ENCODE data around the gene ATAD3B.

GRCh38 chr1:1430114-1430982 lies 41.2 kb upstream of the ATAD3B start:
- no peak for TF ChIP-seq TARDBP (IDR thresholded peaks at IDR 0.05)
- TF ChIP-seq NFRKB (IDR thresholded peaks at IDR 0.05): no peak
- TF ChIP-seq LEF1 (IDR thresholded peaks at IDR 0.05; ENCODE audit: borderline replicate concordance): no peak
- no peak for TF ChIP-seq SP1 (IDR thresholded peaks at IDR 0.05)
- no peak for TF ChIP-seq ZNF384 (IDR thresholded peaks at IDR 0.05)
- no peak for TF ChIP-seq FOXA1 (IDR thresholded peaks at IDR 0.05)
- TF ChIP-seq ELF4 (IDR thresholded peaks at IDR 0.05): no peak
